ENCODE results near the gene USH2A.

The USH2A gene

GRCh38 chr1:216086678-216087077 lies 336.6 kb downstream of the USH2A start:
- Histone ChIP-seq H3K9me3 (ENCODE audit: insufficient read depth, low read length) (no peaks in the 10 kb centered on the region), H3K36me3 (ENCODE audit: low read length) (no peaks in the 10 kb centered on the region), H3F3A (ENCODE audit: insufficient read depth) (no peaks in the 10 kb centered on the region), H3K4me3 (ENCODE audit: insufficient read depth, low read length, poor library complexity, severe bottlenecking) (no peak overlapping the region), H3K9me2 (replicated peaks; ENCODE audit: insufficient read depth, low read length) (no peaks in the 10 kb centered on the region), H3K27ac (ENCODE audit: low read depth, low read length) (no peak overlapping the region), H4K20me1 (ENCODE audit: low read depth, low read length) (no peaks in the 10 kb centered on the region), H3K79me2 (ENCODE audit: insufficient read depth, low read length) (no peaks in the 10 kb centered on the region), H3K27me3 (ENCODE audit: low read length) (no peaks in the 10 kb centered on the region), H2AFZ (ENCODE audit: low read depth, low read length, severe bottlenecking) (no peak overlapping the region), H3K9ac (ENCODE audit: low read length) (no peak overlapping the region), H3K4me2 (ENCODE audit: low read depth, low read length, poor library complexity, severe bottlenecking) (no peak overlapping the region)
- TF ChIP-seq CTCF (IDR thresholded peaks at IDR 0.05; ENCODE audit: insufficient read depth, low read length, poor library complexity, severe bottlenecking) (no peak), EZH2phosphoT487 (conservative IDR thresholded peaks at IDR 0.05; ENCODE audit: low read length) (no peak)

- Histone ChIP-seq H2AFZ (ENCODE audit: low read depth, low read length, severe bottlenecking) (no peak overlapping the region), H3K27ac (ENCODE audit: low read depth, low read length) (no peak overlapping the region), H3K79me2 (ENCODE audit: insufficient read depth, low read length) (no peaks in the 10 kb centered on the region), H3K9me3 (ENCODE audit: insufficient read depth, low read length) (no peaks in the 10 kb centered on the region), H3F3A (ENCODE audit: insufficient read depth) (no peaks in the 10 kb centered on the region), H3K36me3 (ENCODE audit: low read length) (no peaks in the 10 kb centered on the region), H4K20me1 (ENCODE audit: low read depth, low read length) (no peaks in the 10 kb centered on the region), H3K4me3 (ENCODE audit: insufficient read depth, low read length, poor library complexity, severe bottlenecking) (no peak overlapping the region), H3K27me3 (ENCODE audit: low read length) (no peaks in the 10 kb centered on the region), H3K9me2 (replicated peaks; ENCODE audit: insufficient read depth, low read length) (no peaks in the 10 kb centered on the region), H3K9ac (ENCODE audit: low read length) (no peak overlapping the region), H3K4me2 (ENCODE audit: low read depth, low read length, poor library complexity, severe bottlenecking) (no peak overlapping the region)
- no peak for TF ChIP-seq EZH2phosphoT487 (conservative IDR thresholded peaks at IDR 0.05; ENCODE audit: low read length)
- TF ChIP-seq CTCF (IDR thresholded peaks at IDR 0.05; ENCODE audit: insufficient read depth, low read length, poor library complexity, severe bottlenecking): no peak
These were observed 341.8 kb downstream of the USH2A start for GRCh38 chr1:216081445-216081844.

GRCh38 chr1:216076751-216077150 lies 346.5 kb downstream of the USH2A start:
- Histone ChIP-seq H3K9me2 (replicated peaks; ENCODE audit: insufficient read depth, low read length) (no peaks in the 10 kb centered on the region), H3K27me3 (ENCODE audit: low read length) (no peaks in the 10 kb centered on the region), H2AFZ (ENCODE audit: low read depth, low read length, severe bottlenecking) (no peak overlapping the region), H3K27ac (ENCODE audit: low read depth, low read length) (no peak overlapping the region), H3K36me3 (ENCODE audit: low read length) (no peaks in the 10 kb centered on the region), H3K4me3 (ENCODE audit: insufficient read depth, low read length, poor library complexity, severe bottlenecking) (no peak overlapping the region), H4K20me1 (ENCODE audit: low read depth, low read length) (no peaks in the 10 kb centered on the region), H3K9me3 (ENCODE audit: insufficient read depth, low read length) (no peaks in the 10 kb centered on the region), H3K4me2 (ENCODE audit: low read depth, low read length, poor library complexity, severe bottlenecking) (no peak overlapping the region), H3K9ac (ENCODE audit: low read length) (no peak overlapping the region), H3K79me2 (ENCODE audit: insufficient read depth, low read length) (no peaks in the 10 kb centered on the region), H3F3A (ENCODE audit: insufficient read depth) (no peaks in the 10 kb centered on the region)
- TF ChIP-seq CTCF (IDR thresholded peaks at IDR 0.05; ENCODE audit: insufficient read depth, low read length, poor library complexity, severe bottlenecking) (no peak), EZH2phosphoT487 (conservative IDR thresholded peaks at IDR 0.05; ENCODE audit: low read length) (no peak)

Measured in SU-DHL-6 (cell line).